HepG2 (cell line): ENCODE results near the gene GSC. TPM values are rescaled to one million over a fixed set of nuclear protein-coding genes. Genes with fewer than 3 reads are reported as not detected.

Experiments used
- ATAC-seq: fragments of 200-7000 bp; cut with Tn5 transposase; 3 replicates; pipeline ENCODE4 v1.9.1; 2020; ENCODE audit warnings: mild to moderate bottlenecking, moderate library complexity
- BruUV-seq: library from RNA; stranded (reverse); fragments of 400-500 nt; replicated peaks from 2 replicates; lab custom pipeline; 2021; lab: Mats Ljungman, UMichigan
- CTCF ChIA-PET: fragments of 300-600 bp; formaldehyde crosslinking; extraction: SDS; loops from one replicate; lab custom pipeline; 2021; ENCODE audit warnings: low total read pairs, inconsistent platforms, low intra/inter-chr PET ratio; lab: Yijun Ruan, JAX
- POLR2A ChIA-PET: fragments of 350-600 bp; sonication (Branson Sonifier 250); formaldehyde crosslinking; loops from one replicate; lab custom pipeline; 2020; ENCODE audit warnings: antibody characterized with exemption, inconsistent platforms; lab: Yijun Ruan, JAX
- DNase-seq: peaks from one replicate; pipeline ENCODE4 v3.0.0-alpha.2; 2015; ENCODE audit warnings: low spot score
- FAIRE-seq: peaks from 3 replicates; lab custom pipeline; 2011; peaks lifted over from hg19 to GRCh38; lab: Jason Lieb, UNC
- H2AFZ ChIP-seq: one replicate; pipeline ENCODE4 v1.6.1; 2011; ENCODE audit warnings: low read length, inconsistent platforms
- H3K27ac ChIP-seq: fragments of 300-600 bp; 3 replicates; pipeline ENCODE4 v1.8.0; 2011; ENCODE audit warnings: mixed run types, mild to moderate bottlenecking, mixed read lengths, low read length, inconsistent platforms; ENCODE audit not compliant: insufficient read depth; ENCODE audit errors: extremely low read length
- H3K27me3 ChIP-seq, 2 experiments: fragments of 200-600 bp in 1 of 2; 2 replicates in 1 of 2; 3 replicates in 1 of 2; pipeline versions ENCODE4 v1.6.0 to v1.8.0; 2011; ENCODE audit warnings: low read length in 2 of 2, mild to moderate bottlenecking in 2 of 2, moderate library complexity in 2 of 2, inconsistent platforms in 1 of 2; ENCODE audit not compliant: insufficient read depth in 2 of 2, control insufficient read depth in 1 of 2
- H3K36me3 ChIP-seq, 2 experiments: fragments of 200-600 bp in 1 of 2; replicated peaks in 1 of 2; 2 replicates in 1 of 2; 3 replicates in 1 of 2; pipeline versions ENCODE4 v1.5.1 to v1.8.0; 2011; ENCODE audit warnings: low read length in 2 of 2, inconsistent platforms in 1 of 2; ENCODE audit not compliant: insufficient read depth in 2 of 2, control insufficient read depth in 1 of 2
- H3K4me1 ChIP-seq: 2 replicates; pipeline ENCODE4 v1.5.1; 2012; ENCODE audit warnings: low read length, inconsistent platforms; ENCODE audit not compliant: insufficient read depth
- H3K4me2 ChIP-seq: 2 replicates; pipeline ENCODE4 v1.6.0; 2011; ENCODE audit warnings: low read depth, low read length, inconsistent platforms
- H3K4me3 ChIP-seq, 3 experiments: fragments of 200-600 bp in 1 of 3; sonication (generic), shearing (Covaris generic) in 1 of 3; replicated peaks in 1 of 3; 2 replicates each; pipeline ENCODE4 v1.5.1; 2011 to 2016; ENCODE audit warnings: low read length in 3 of 3, inconsistent platforms in 2 of 3, low read depth in 2 of 3, mild to moderate bottlenecking in 2 of 3, control low read depth in 1 of 3, mixed read lengths in 1 of 3; ENCODE audit not compliant: insufficient read depth in 1 of 3
- H3K79me2 ChIP-seq: one replicate; pipeline ENCODE4 v1.6.1; 2011; ENCODE audit warnings: low read length, inconsistent platforms; ENCODE audit not compliant: insufficient read depth
- H3K9ac ChIP-seq: 2 replicates; pipeline ENCODE4 v1.6.0; 2011; ENCODE audit warnings: mild to moderate bottlenecking, low read depth, low read length, inconsistent platforms; ENCODE audit not compliant: insufficient read depth
- H3K9me3 ChIP-seq: 2 replicates; pipeline ENCODE4 v1.5.1; 2012; ENCODE audit warnings: mild to moderate bottlenecking, low read length
- H4K20me1 ChIP-seq: 2 replicates; pipeline ENCODE4 v1.6.0; 2011; ENCODE audit warnings: inconsistent platforms, mild to moderate bottlenecking, low read length, moderate library complexity; ENCODE audit not compliant: insufficient read depth
- CHD2 ChIP-seq: IDR thresholded peaks from 2 replicates; pipeline ENCODE4 v1.6.1; 2011; ENCODE audit warnings: low read depth, low read length, improper control_type of control experiment
- FOXK1 ChIP-seq: sonication (generic); formaldehyde crosslinking; IDR thresholded peaks from 2 replicates; pipeline ENCODE4 v1.4.0; 2020; ENCODE audit warnings: low read depth, missing genetic modification reagents, borderline replicate concordance
- FOXK2 ChIP-seq: fragments of 450-650 bp; IDR thresholded peaks from 2 replicates; pipeline ENCODE4 v1.6.1; 2016
- NFYB ChIP-seq: sonication (generic); formaldehyde crosslinking; IDR thresholded peaks from 2 replicates; pipeline ENCODE4 v1.4.0; 2020; ENCODE audit warnings: missing genetic modification reagents
- POGZ ChIP-seq: sonication (generic); formaldehyde crosslinking; IDR thresholded peaks from 2 replicates; pipeline ENCODE4 v1.4.0; 2020; ENCODE audit warnings: mild to moderate bottlenecking, missing genetic modification reagents
- REPIN1 ChIP-seq: sonication (generic); formaldehyde crosslinking; IDR thresholded peaks from 2 replicates; pipeline ENCODE4 v1.8.0; 2022; ENCODE audit warnings: missing genetic modification reagents, low read depth, mild to moderate bottlenecking, borderline replicate concordance
- RFXAP ChIP-seq: sonication (generic); formaldehyde crosslinking; IDR thresholded peaks from 2 replicates; pipeline ENCODE4 v1.4.0; 2020; ENCODE audit warnings: missing genetic modification reagents, borderline replicate concordance
- TGIF2 ChIP-seq: IDR thresholded peaks from 2 replicates; pipeline ENCODE4 v1.6.1; 2016; ENCODE audit warnings: control low read depth, missing compliant biosample characterization
- TOPORS ChIP-seq: sonication (generic); formaldehyde crosslinking; IDR thresholded peaks from 2 replicates; pipeline ENCODE4 v1.8.0; 2023; ENCODE audit warnings: mild to moderate bottlenecking, missing genetic modification reagents
- ZNF124 ChIP-seq: sonication (generic); formaldehyde crosslinking; IDR thresholded peaks from 2 replicates; pipeline ENCODE4 v1.4.0; 2020; ENCODE audit warnings: missing genetic modification reagents
- ZNF564 ChIP-seq: sonication (generic); formaldehyde crosslinking; IDR thresholded peaks from 2 replicates; pipeline ENCODE4 v1.8.1; 2023; ENCODE audit warnings: mild to moderate bottlenecking, missing genetic modification reagents
- ZNF883 ChIP-seq: sonication (generic); formaldehyde crosslinking; IDR thresholded peaks from 2 replicates; pipeline ENCODE4 v1.5.1; 2020; ENCODE audit warnings: mild to moderate bottlenecking, missing genetic modification reagents; ENCODE audit errors: not compliant biosample characterization
- ZSCAN12 ChIP-seq: sonication (generic); formaldehyde crosslinking; IDR thresholded peaks from 2 replicates; pipeline ENCODE4 v1.9.0; 2021; ENCODE audit warnings: mild to moderate bottlenecking, missing genetic modification reagents
- WGBS: methylation state at CpG from one replicate; pipeline ENCODE4 v1.1.6; 2017; ENCODE audit warnings: low lambda C conversion rate; 5-methylcytosine and 5-hydroxymethylcytosine counted together
- in situ Hi-C: cut with HindIII; loops from 2 replicates; pipeline ENCODE4 v1.10.0; 2017; ENCODE audit warnings: low pct_unique_long_range_greater_than_20kb; ENCODE audit not compliant: extremely low pct_ligation_motif_present
- intact Hi-C: fragments of 100-400 bp; cut with micrococcal nuclease; formaldehyde crosslinking; loops from one replicate; pipeline ENCODE4 v1.10.0; 2022; ENCODE audit not compliant: unreplicated experiment
- polyA plus RNA-seq, 8 experiments: library from polyadenylated mRNA; depleted of rRNA in 3 of 8; stranded (reverse) in 7 of 8; unstranded in 1 of 8; fragments of >200 nt; fragmentation: Illumina TruSeq in 4 of 8; extraction: Trizol in 4 of 8; gene quantifications; 2 replicates each; pipeline versions ENCODE4 v1.2.1 to v1.2.3, GENCODE V29; 2011 to 2016; ENCODE audit warnings: low read depth in 4 of 8, missing spikeins in 1 of 8, mixed read lengths in 1 of 8; ENCODE audit not compliant: insufficient read depth in 1 of 8
- total RNA-seq, 5 experiments: library from RNA; depleted of rRNA; stranded (reverse); fragments of >200 nt; fragmentation: Illumina TruSeq; extraction: Trizol; gene quantifications; 2 replicates each; pipeline ENCODE4 v1.2.3, GENCODE V29; 2016; ENCODE audit warnings: low read depth in 1 of 5
- TF ChIP-seq, protein P1 (sequence below): sonication (generic); formaldehyde crosslinking; IDR thresholded peaks from 2 replicates; pipeline ENCODE4 v1.9.0; 2021; ENCODE audit warnings: missing genetic modification reagents, borderline replicate concordance
- TF ChIP-seq, protein P2 (sequence below): sonication (generic); formaldehyde crosslinking; IDR thresholded peaks from 2 replicates; pipeline ENCODE4 v1.4.0; 2020; ENCODE audit warnings: missing genetic modification reagents; ENCODE audit errors: not compliant biosample characterization

GSC gene
- total and polyA plus RNA-seq, 2 of the 13 experiments (the other 11 are each of a cell fraction or from before 2014, with no cell fraction given), result not detected

DNA sequence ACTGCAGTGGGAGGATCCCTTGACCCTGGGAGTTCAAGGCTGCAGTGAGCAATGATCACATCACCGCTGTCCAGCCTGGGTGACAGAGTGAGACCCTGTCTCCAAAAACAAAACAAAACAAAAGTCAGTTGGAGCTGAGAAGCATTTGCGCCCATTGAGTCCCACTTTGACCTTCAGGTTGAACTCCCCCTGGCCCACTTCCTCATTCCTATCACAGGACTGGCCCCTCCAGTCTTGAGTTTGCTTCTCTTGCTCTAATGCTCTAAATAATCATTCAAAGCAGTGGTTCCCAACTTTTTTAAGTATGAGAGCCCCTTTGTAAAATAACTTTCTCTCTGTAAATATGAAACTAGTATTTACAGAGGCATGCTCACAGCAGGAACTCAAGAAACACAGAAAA lies 28.0 kb upstream of the GSC start:
- H3K4me1 ChIP-seq, result no peaks in the 10 kb centered on the region
- no peaks in the 10 kb centered on the region for H4K20me1 ChIP-seq
- H3K36me3 ChIP-seq, result no peaks in the 10 kb centered on the region
- no peak for DNase-seq
- H3K27me3 ChIP-seq, result peaks cover 1 to 26% of the 10 kb centered on the region in 2 experiments; a peak in 3 of 5 replicates
- no peak overlapping the region for H2AFZ ChIP-seq
- CTCF ChIA-PET, result no interaction called here
- 0% methylated on average over 1 of the region's 2 CpGs for WGBS
- TF ChIP-seq NFYB (CRISPR knock-in tag) (no peak), CHD2 (no peak), ZNF883 (CRISPR knock-in tag) (no peak), POGZ (CRISPR knock-in tag) (no peak), ZNF564 (CRISPR knock-in tag) (no peak), TOPORS (CRISPR knock-in tag) (no peak), ZNF124 (no peak), RFXAP (CRISPR knock-in tag) (no peak), TGIF2 (no peak), FOXK1 (CRISPR knock-in tag) (no peak), ZSCAN12 (CRISPR knock-in tag) (no peak), FOXK2 (no peak), REPIN1 (no peak)
- TF ChIP-seq, protein P1, sequence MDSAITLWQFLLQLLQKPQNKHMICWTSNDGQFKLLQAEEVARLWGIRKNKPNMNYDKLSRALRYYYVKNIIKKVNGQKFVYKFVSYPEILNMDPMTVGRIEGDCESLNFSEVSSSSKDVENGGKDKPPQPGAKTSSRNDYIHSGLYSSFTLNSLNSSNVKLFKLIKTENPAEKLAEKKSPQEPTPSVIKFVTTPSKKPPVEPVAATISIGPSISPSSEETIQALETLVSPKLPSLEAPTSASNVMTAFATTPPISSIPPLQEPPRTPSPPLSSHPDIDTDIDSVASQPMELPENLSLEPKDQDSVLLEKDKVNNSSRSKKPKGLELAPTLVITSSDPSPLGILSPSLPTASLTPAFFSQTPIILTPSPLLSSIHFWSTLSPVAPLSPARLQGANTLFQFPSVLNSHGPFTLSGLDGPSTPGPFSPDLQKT (CRISPR knock-in tag), result no peak
- TF ChIP-seq, protein P2, sequence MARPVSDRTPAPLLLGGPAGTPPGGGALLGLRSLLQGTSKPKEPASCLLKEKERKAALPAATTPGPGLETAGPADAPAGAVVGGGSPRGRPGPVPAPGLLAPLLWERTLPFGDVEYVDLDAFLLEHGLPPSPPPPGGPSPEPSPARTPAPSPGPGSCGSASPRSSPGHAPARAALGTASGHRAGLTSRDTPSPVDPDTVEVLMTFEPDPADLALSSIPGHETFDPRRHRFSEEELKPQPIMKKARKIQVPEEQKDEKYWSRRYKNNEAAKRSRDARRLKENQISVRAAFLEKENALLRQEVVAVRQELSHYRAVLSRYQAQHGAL (CRISPR knock-in tag), result no peak
- FAIRE-seq, result no peak
- no peaks in the 10 kb centered on the region for H3K79me2 ChIP-seq
- H3K9ac ChIP-seq, result no peak overlapping the region
- no peak overlapping the region for H3K4me2 ChIP-seq
- BruUV-seq, result no TSS peak
- H3K27ac ChIP-seq, result no peak overlapping the region
- H3K4me3 ChIP-seq, result no peak overlapping the region
- in situ Hi-C loops, result no loop called here
- H3K9me3 ChIP-seq, result no peaks in the 10 kb centered on the region
- POLR2A ChIA-PET, result no interaction called here
- no peak for ATAC-seq
- intact Hi-C loops, result no loop called here
